RCC 7860 (cell line): Measurements from ENCODE around the gene B4GALNT4.
"Not testable (repeated sequence)": the region's sequence is repeated elsewhere in the genome, so short reads cannot be mapped to it uniquely, and the experiment has no call there.

Source experiments
- DNase-seq: peaks from one replicate; pipeline ENCODE4 v3.0.0-alpha.2; 2015; ENCODE audit warnings: low spot score
- FAIRE-seq: peaks from 2 replicates; lab custom pipeline; 2012; peaks lifted over from hg19 to GRCh38; lab: Jason Lieb, UNC

Gene B4GALNT4

GRCh38 chr11:390175-390574 is 20.9 kb downstream of the B4GALNT4 start:
- no peak for DNase-seq
- FAIRE-seq: no peak

- DNase-seq (no peak), FAIRE-seq (no peak)
Observed at GRCh38 chr11:391117-392017, 22.1 kb downstream of the B4GALNT4 start.

GRCh38 chr11:392102-392777 is 22.9 kb downstream of the B4GALNT4 start:
- FAIRE-seq (no peak), DNase-seq (no peak)

GRCh38 chr11:393219-394033 is 24.1 kb downstream of the B4GALNT4 start:
- FAIRE-seq (no peak), DNase-seq (peak; percentile 57)

DNA sequence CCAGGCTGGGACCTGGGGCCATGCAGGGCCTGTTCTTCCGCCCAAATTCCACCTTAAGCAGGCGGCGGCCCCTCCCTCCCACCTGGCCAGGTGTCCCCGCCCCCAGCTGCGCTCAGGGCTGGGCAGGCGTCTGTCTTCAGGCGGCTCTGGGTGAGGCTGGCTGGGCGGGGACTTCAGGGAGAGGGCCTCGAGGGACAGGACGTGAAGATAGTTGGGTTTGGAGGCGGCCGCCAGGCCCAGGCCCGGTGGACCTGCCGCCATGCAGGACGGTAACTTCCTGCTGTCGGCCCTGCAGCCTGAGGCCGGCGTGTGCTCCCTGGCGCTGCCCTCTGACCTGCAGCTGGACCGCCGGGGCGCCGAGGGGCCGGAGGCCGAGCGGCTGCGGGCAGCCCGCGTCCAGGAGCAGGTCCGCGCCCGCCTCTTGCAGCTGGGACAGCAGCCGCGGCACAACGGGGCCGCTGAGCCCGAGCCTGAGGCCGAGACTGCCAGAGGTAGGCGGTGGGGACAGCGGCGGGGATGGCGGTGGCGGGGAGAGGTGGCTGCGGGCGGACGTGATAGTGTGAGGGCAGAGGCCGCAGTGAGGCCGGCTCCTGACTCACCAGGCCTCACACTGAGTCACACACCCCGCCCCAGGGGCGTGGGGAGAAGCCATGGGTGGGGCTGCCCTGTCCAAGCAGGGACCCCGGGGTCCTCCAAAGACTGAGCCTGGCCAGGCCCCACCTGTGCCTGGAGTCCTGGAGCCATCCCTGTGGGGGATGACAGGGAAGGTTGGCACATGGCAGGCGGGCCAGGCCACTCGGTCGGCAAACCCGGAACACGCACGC is 24.9 kb downstream of the B4GALNT4 start, which contains the start of gene PKP3:
PKP3 (plus strand) TSS at position 176 of the 824 bp plus-strand sequence; CDS start at position 260, 84 bp downstream.
- FAIRE-seq (no peak), DNase-seq (peak; percentile 61)

GRCh38 chr11:394858-395655 is 25.8 kb downstream of the B4GALNT4 start:
- FAIRE-seq (no peak), DNase-seq (no peak)

GRCh38 chr11:395866-396265 is 26.6 kb downstream of the B4GALNT4 start:
- FAIRE-seq: no peak
- no peak for DNase-seq

DNA sequence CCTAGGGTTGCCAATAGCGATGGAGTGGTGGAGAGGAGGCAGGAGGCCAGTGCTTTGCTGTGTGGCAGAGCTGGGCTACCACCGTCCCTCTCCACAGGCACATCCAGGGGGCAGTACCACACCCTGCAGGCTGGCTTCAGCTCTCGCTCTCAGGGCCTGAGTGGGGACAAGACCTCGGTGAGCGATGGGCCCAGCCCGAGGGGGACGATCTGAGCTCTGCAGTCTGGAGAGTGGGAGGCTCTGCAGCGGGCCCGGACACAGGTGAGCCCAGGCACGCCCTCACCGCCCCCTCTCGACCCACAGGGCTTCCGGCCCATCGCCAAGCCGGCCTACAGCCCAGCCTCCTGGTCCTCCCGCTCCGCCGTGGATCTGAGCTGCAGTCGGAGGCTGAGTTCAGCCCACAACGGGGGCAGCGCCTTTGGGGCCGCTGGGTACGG is 27.2 kb downstream of the B4GALNT4 start:
- FAIRE-seq: no peak
- peak; percentile 8 for DNase-seq

DNA sequence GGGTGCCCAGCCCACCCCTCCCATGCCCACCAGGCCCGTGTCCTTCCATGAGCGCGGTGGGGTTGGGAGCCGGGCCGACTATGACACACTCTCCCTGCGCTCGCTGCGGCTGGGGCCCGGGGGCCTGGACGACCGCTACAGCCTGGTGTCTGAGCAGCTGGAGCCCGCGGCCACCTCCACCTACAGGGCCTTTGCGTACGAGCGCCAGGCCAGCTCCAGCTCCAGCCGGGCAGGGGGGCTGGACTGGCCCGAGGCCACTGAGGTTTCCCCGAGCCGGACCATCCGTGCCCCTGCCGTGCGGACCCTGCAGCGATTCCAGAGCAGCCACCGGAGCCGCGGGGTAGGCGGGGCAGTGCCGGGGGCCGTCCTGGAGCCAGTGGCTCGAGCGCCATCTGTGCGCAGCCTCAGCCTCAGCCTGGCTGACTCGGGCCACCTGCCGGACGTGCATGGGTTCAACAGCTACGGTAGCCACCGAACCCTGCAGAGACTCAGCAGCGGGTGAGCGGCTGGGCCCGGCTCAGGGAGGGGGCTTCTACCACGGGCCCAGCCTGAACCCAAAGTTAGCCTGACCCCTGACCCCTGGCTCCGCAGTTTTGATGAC is 27.7 kb downstream of the B4GALNT4 start:
- no peak for DNase-seq
- no peak for FAIRE-seq

- no peak for FAIRE-seq
- DNase-seq: no peak
Observed at GRCh38 chr11:398826-399225, 29.5 kb downstream of the B4GALNT4 start.

GRCh38 chr11:399731-400211 is 30.5 kb downstream of the B4GALNT4 start:
- DNase-seq (no peak), FAIRE-seq (no peak)

- DNase-seq (no peak), FAIRE-seq (no peak)
Observed at GRCh38 chr11:400241-400689, 31.0 kb downstream of the B4GALNT4 start.

- DNase-seq, FAIRE-seq: not testable (repeated sequence)
Observed at GRCh38 chr11:401196-401595, 31.9 kb downstream of the B4GALNT4 start.

GRCh38 chr11:403021-403760 is 33.9 kb downstream of the B4GALNT4 start:
- no peak for DNase-seq

GRCh38 chr11:403761-404431 is 34.6 kb downstream of the B4GALNT4 start:
- no peak for FAIRE-seq
- DNase-seq: no peak

More at GRCh38 chr11:403021-403760, 33.9 kb downstream of the B4GALNT4 start:
- no peak for FAIRE-seq

- DNase-seq: no peak
- no peak for FAIRE-seq
Observed at GRCh38 chr11:404551-405264, 35.4 kb downstream of the B4GALNT4 start.
